HG03066 (cell line): ENCODE data around the gene CEP170B.
"Not testable (repeated sequence)": the region's sequence is repeated elsewhere in the genome, so short reads cannot be mapped to it uniquely, and the experiment has no call there.

Experiments
- ATAC-seq: cut with Tn5 transposase; IDR thresholded peaks from one replicate; pipeline ENCODE4 v1.9.1; 2021; ENCODE audit warnings: low read depth; ENCODE audit not compliant: unreplicated experiment

The CEP170B gene

GRCh38 chr14:104888489-104889374, 23.7 kb downstream of the CEP170B start:
- ATAC-seq, result no peak

GRCh38 chr14:104889375-104889757, 24.3 kb downstream of the CEP170B start:
- no peak for ATAC-seq

GRCh38 chr14:104890292-104890691, 25.2 kb downstream of the CEP170B start:
- ATAC-seq, result not testable (repeated sequence)

- no peak for ATAC-seq
Measured at GRCh38 chr14:104891121-104891551, 26.1 kb downstream of the CEP170B start.

- no peak for ATAC-seq
Measured at GRCh38 chr14:104891664-104892530, 26.8 kb downstream of the CEP170B start.

- no peak for ATAC-seq
Measured at GRCh38 chr14:104892531-104893434, 27.7 kb downstream of the CEP170B start.

GRCh38 chr14:104893435-104894207, 28.6 kb downstream of the CEP170B start:
- ATAC-seq, result no peak

GRCh38 chr14:104894331-104895206, 29.5 kb downstream of the CEP170B start:
- no peak for ATAC-seq

GRCh38 chr14:104895207-104895785, 30.2 kb downstream of the CEP170B start:
- no peak for ATAC-seq

GRCh38 chr14:104895786-104896661, 31.0 kb downstream of the CEP170B start:
- no peak for ATAC-seq

- no peak for ATAC-seq
Measured at GRCh38 chr14:104897330-104898194, 32.5 kb downstream of the CEP170B start.

- ATAC-seq, result no peak
Measured at GRCh38 chr14:104898195-104898558, 33.1 kb downstream of the CEP170B start.

- ATAC-seq, result no peak
Measured at GRCh38 chr14:104898870-104899510, 33.9 kb downstream of the CEP170B start.

GRCh38 chr14:104899781-104900180, 34.7 kb downstream of the CEP170B start:
- ATAC-seq, result no peak

- no peak for ATAC-seq
Measured at GRCh38 chr14:104900639-104901512, 35.8 kb downstream of the CEP170B start.
